ENCODE measurements around the gene CPSF3.

CPSF3 gene

DNA sequence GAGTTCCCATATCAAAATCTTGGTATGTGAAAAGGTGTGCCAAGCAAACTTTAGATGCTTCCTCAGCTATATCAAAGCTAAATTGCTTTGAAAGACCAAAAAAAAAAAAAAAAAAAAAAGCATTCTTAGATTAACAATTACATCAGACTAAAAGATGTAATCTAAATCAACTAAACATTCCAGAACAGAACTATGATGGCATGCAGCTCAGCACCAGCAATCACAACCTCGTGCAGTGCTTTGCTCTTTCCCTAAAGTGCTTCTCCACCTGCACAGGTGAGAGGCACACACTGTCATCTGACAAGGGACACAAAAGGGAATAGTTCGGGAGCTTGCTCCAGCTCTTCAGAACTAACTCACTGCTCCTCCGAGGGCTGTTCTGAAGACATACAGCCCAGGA lies 94.7 kb downstream of the CPSF3 start:
- no peak overlapping the region for H3K4me3 ChIP-seq (ENCODE audit: control insufficient read depth, low read depth, low read length)
- TF ChIP-seq, protein P1, sequence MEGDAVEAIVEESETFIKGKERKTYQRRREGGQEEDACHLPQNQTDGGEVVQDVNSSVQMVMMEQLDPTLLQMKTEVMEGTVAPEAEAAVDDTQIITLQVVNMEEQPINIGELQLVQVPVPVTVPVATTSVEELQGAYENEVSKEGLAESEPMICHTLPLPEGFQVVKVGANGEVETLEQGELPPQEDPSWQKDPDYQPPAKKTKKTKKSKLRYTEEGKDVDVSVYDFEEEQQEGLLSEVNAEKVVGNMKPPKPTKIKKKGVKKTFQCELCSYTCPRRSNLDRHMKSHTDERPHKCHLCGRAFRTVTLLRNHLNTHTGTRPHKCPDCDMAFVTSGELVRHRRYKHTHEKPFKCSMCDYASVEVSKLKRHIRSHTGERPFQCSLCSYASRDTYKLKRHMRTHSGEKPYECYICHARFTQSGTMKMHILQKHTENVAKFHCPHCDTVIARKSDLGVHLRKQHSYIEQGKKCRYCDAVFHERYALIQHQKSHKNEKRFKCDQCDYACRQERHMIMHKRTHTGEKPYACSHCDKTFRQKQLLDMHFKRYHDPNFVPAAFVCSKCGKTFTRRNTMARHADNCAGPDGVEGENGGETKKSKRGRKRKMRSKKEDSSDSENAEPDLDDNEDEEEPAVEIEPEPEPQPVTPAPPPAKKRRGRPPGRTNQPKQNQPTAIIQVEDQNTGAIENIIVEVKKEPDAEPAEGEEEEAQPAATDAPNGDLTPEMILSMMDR (IDR thresholded peaks at IDR 0.05; ENCODE audit: control insufficient read depth, insufficient read depth, low read depth, low read length, missing control alignments) = no peak
- DNase-seq (ENCODE audit: low read depth) = no peak

DNA sequence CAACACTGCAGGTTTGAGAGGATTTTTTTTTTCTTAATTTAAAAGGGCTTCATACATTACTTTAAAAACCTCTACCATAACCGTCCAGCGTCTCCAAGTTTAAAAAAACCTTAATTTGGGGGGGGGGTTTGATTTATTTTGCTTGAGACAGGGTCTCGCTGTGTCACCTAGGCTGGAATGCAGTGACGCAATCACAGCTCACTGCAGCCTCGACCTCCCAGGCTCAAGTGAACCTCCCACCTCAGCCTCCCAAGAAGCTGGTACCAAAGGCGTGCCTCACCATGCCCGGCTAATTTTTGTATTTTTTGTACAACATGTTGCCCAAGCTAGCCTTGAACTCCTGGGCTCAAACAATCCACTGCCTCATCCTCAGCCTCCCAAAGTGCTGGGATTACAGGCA lies 95.3 kb downstream of the CPSF3 start:
- H3K4me3 ChIP-seq (ENCODE audit: control insufficient read depth, low read depth, low read length) = no peak overlapping the region
- TF ChIP-seq, protein P1 (IDR thresholded peaks at IDR 0.05; ENCODE audit: control insufficient read depth, insufficient read depth, low read depth, low read length, missing control alignments) = no peak
- no peak for DNase-seq (ENCODE audit: low read depth)

DNA sequence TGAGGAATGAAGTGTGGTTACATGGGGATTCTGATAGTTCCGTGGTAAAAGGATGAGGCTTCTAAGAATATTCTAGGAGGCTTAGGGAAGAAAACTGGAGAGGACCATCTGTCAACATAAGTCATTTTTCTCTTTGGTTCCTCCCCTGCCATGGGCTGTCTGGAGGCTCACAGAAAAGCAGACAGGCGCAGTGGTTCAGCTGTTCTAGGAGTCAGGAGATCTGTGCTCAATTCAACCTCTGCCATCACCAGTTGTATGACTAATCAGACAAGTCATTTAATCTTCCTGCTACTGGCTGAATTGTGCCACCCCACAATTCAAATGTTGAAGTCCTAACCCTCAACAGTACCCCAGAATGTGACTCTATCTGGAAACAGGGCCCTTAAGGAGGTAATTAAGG lies 95.8 kb downstream of the CPSF3 start:
- no peak for DNase-seq (ENCODE audit: low read depth)
- TF ChIP-seq, protein P1 (IDR thresholded peaks at IDR 0.05; ENCODE audit: control insufficient read depth, insufficient read depth, low read depth, low read length, missing control alignments) = no peak
- H3K4me3 ChIP-seq (ENCODE audit: control insufficient read depth, low read depth, low read length) = no peak overlapping the region
